Renal pelvis (tissue), 4 donors: ENCODE results near the gene B4GALNT4. TPM values are rescaled to one million over a fixed set of nuclear protein-coding genes. Genes with fewer than 3 reads are reported as not detected.
"Not testable (repeated sequence)": the region's sequence is repeated elsewhere in the genome, so short reads cannot be mapped to it uniquely, and the experiment has no call there.

ENCODE experiments used
- DNase-seq: peaks from one replicate; pipeline ENCODE4 v3.0.0-alpha.2; 2013
- polyA plus RNA-seq, 3 donors: library from polyadenylated mRNA; unstranded; fragments of 120-200 nt; gene quantifications; one replicate each; pipeline ENCODE4 v1.2.1, GENCODE V29; 2013; ENCODE audit not compliant: insufficient read length in 3 of 3

B4GALNT4 gene
- polyA plus RNA-seq, 3 donors, result 77.7 to 93.4 (median 87.2) TPM

DNA sequence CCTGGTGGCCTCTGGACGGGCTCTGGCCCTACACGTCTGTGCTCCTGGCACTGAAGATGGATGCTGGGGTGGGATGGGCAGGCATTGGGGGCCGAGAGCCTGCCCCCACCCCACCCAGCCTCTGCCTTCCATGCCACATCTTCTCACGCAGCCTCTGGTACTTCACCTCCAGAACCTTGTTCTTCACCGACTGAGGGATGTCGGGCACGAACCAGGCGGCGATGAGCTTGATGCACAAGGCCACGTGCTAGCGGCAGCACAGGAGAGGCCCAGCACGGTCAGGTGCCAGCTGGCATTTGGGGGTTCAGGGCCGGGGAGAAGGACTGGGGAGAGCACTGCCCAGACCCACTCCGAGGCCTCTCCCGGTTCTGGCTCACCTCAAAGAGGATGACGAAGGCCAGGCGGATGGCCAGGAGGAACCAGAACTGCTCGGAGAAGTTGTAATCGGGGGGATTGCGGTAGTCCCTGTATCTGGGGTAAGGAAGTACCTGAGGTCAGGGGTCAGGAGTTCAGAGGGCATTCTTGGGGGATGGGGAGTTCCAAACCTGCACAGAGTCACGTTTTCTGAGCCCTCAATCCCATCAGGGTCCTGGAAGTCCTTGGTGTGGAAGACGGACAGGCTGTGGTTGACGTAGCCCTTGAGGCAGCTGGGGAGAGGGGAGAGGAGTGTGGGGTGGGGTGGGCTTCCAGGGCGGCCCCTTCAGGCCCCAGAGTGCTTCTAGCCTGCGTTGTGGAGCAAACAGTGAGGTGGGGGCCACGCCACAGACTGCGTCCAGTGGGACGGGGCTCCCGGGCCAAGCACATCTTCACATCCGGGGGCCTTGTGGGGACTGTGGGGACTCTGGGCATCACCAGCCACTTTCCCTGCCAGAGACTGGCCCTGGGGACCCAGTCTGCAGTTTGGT, 49.3 kb downstream of the B4GALNT4 start:
- no peak for DNase-seq

DNA sequence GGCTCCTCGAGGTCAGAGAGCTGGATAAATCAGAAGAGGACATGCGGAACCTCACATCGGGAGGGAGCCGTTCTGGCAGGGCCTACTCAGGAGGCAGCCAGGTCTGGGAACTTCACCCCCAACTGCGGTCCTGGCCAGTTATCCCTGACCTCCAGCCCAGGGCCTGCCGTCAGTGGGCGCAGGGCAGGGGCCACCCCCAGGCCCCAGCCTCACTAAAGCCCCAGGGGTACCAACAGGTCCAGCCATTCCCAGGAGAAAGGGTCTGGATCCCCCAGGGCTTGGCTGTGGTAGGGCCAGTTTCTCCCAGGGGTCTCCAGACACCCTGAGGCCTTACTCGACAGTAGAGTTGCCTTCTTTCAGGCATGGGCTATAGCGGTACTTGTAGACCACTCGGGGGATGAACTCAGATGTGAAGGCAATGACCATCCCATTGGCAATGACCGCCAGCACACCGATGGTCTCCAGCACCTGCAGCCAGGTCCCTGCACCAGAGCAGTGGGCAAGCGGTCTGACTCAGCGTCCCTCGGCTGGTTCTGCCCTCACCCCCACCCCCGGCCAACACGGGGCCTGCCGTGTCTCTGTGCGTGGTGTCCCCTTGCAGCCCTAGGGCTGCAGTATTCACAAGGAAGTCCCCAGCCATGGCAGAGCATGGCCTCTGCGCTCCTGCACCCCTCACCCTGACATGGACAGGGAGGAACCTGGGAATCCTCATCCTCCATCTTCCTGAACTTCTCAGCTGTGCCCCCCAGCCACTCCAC, 50.1 kb downstream of the B4GALNT4 start:
- no peak for DNase-seq

DNA sequence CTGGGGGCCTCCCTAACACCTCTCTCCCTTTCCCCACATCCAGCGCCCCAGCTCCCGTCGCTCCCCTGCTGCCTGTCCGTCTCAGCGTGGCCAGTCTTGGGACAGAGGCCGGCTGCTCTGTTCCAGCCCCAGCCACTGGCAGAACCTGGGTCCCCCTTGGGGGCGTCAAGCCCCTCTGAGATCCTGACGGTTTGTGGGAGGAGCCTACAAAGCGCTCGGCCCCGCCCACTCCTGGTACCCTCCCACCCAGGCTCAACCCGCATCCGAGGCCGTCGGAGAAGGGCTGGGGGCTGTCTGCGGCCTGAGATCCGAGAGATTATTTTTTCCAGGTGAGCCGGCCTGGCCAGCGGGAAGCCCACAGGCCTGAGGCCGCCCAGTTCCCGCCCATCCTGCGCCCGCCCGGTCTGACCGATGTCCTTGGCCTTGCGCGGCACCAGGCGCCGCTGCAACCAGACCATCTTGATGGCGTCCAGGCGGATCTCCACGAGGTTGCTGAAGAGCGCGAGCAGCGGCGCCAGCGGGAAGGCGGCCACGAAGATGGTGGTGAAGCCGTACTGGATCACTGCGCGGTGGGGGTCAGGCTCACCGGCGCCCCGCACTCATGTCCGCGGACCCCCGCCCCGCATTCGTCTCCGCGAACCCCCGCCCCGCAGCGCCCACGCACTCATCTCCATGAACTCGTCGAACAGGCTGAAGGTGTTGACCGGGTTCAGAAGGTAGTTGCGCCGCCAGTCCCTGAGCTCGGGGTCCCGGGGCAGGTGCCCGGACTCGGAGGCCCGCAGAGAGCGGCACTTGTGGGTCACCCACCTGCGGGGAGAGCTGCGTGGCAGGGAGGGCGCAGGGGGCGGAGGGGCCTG, 51.0 kb downstream of the B4GALNT4 start:
- DNase-seq, result no peak

DNA sequence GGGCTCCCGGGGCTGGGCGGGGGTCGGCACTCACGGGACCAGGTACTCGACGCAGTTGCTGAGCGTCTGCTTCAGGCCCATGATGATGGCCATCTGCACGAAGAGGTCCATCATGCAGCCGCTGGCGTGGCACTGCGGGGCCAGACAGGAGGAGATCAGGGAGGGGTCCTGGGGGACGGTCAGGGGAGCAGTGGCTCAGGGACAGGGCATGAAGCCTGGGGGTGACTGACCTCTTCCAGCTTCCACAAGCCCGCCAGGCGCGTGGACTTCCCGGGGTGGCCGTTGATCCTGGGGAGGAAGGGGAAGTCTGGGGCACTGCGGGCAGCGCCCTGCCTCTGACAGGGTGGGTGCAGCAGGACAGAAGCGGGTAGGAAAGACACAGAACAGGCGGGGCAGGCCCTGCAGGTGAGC, 51.6 kb downstream of the B4GALNT4 start:
- DNase-seq, result no peak

DNA sequence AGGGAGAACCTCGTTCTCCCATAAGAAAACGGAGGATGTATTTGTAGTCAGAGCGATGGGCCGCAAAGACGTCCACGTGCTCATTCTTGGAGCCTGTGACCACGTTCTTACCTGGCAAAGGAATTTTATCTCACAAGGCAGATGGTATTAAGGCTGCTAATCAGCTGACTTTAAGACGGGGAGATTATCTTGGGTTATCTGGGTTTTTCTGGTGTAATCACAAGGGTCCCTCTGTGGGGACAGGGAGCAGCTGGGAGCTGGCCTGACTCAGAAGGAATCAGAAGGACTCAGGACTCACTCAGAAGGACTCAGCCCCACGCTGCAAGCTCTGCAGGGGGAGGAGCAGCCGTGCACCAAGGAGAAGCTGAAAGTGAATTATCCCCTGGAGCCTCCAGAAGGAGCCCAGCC, 53.0 kb downstream of the B4GALNT4 start:
- DNase-seq, result no peak

DNA sequence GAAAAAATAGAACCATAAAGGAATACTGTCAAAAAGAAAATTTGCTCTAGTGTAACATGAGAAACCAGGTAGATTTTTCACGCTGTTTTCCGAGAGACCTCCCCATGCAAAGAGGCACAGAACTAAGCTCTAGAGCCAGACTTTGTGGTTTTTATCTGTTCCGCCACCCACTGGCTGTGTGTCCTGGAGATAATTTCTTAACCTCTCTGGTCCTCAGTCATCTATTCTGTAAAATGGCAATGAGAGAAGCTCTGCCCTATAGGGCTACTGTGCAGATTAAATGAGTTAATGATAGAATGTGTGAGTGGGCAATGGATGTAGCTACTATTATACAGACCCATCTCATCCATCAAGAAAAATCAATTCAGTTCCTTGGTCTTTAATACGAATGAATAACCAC, 54.9 kb downstream of the B4GALNT4 start:
- no peak for DNase-seq

DNA sequence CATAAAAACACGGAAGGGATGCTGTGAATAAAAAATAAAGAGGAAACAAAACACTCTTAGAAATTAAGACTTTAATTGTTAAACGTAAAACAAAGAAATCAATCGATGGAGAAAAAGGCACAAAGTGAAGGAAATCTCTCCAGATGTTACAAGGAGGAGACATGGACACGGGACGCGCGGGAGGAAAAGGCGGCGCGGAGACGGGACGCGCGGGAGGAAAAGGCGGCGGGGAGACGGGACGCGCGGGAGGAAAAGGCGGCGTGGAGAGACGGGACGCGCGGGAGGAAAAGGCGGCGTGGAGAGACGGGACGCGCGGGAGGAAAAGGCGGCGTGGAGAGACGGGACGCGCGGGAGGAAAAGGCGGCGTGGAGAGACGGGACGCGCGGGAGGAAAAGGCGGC, 55.5 kb downstream of the B4GALNT4 start:
- not testable (repeated sequence) for DNase-seq

DNA sequence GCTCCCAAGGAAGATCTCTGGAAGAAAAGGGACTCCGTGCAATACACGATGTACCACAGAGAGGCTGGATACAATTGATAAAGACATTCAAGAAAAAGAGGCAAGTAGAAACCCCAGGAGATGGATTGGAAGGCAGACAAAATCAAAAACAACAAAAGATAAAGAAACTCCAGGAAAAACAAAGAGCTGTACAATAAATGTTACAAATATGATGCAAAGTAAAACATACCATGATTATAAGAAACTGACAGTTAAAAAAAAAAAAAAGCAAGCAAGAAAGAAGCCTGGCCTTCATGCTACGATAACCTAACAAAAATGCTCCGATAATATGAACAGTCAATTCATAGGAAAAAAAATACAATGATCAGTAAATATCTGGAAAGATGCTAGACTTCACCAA, 56.0 kb downstream of the B4GALNT4 start:
- DNase-seq, result no peak

DNA sequence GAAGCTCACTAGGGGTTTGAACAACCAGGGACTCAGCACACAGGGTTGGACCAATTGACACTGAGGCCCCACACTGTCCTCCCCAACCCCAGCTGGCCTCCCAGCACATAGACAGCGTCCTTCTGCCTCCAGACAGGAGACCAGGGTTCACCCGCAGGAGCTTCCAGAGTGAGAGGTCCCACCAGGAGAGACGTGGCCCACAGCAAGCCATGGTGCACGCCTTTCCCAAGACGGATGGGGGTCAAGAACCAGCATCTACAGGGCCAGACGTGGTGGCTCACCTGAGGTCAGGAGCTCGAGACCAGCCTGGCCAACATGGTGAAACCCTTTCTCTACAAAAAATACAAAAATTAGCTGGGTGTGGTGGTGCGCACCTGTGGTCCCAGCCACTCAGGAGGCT, 57.6 kb downstream of the B4GALNT4 start:
- DNase-seq, result no peak

DNA sequence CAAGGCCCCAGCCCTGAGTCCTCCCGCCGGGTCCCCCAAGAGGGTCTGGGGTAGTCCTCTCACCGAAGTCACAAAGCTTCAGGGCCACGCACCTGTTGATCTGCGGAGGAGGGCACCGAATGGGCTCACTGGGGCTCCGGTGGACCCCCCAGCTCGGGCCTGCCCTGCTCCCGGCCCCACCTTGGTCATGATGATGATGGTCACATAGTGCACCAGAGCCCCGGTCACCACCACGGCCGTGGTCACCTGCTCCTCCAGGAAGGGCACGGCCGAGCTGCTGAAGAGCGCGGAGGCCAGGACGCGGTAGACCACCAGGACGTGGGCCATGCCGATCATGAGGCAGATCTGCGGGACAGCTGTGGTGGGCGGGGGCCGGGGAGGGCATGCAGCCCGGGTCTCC, 59.0 kb downstream of the B4GALNT4 start:
- DNase-seq, result no peak

DNA sequence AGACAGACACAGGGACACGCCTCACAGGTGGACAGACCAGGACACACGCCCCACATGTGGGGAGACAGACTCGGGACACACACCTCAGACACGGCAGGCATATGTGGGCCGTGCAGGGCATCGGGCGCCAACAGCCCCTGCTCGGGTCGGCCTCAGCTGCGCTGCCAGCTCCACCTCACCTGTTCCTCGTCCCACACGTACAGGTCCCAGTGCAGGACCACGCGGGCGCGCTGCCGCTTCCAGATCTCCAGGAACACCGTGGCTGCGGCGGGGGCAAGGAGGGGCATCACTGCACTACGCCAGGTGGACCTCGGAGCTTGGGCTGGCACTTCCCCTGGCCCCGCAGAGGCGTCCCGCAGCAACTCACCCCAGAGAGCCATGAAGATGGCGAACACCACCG, 60.1 kb downstream of the B4GALNT4 start:
- no peak for DNase-seq

DNA sequence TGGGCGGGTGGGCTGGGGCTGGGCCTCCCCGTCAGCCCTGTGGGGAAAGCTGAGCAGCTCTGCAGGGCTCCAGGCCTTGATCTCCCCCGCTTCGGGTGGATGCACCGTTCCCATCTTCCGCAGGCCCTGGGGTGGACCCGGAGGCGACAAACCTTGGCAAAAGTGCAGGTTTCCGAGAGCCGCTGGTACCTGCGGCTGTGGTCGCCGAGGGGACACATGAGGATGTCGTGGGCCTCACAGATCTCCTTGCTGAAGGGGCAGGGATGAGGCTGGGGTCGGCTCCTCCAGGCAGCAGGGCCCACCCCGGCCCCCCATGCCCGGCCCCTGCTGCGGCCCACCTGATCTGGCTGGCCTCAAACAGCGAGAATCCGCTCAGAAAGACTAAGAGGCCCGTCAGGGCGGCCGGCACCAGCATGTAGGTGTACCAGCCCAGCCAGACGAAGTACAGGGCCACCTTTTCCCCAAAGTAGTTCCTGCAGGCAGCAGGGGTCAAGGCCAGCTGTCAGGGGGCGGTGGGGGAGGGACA, 60.7 kb downstream of the B4GALNT4 start:
- DNase-seq, result no peak

Other genes with a start within 250 kb of the B4GALNT4 start
- gene SCGB1C1, start 176.4 kb upstream of the B4GALNT4 start, polyA plus RNA-seq, result 1 to 10 TPM in 2 of 3 donors, under 1 TPM in 1; 0.56 to 1.5 (median 1.3) TPM
- 10 to 100 TPM; 46.2 to 51.5 (median 48.6) TPM for gene BET1L, start 162.1 kb upstream of the B4GALNT4 start, polyA plus RNA-seq
- gene RIC8A, start 161.8 kb upstream of the B4GALNT4 start, polyA plus RNA-seq, result 10 to 100 TPM; 82.3 to 91.5 (median 90.5) TPM
- 10 to 100 TPM; 30.6 to 42.3 (median 38.4) TPM for gene SIRT3, start 133.2 kb upstream of the B4GALNT4 start, polyA plus RNA-seq
- gene PSMD13, start 132.5 kb upstream of the B4GALNT4 start, polyA plus RNA-seq, result 100 to 1,000 TPM; 123 to 167 (median 143) TPM
- gene NLRP6, start 91.1 kb upstream of the B4GALNT4 start, polyA plus RNA-seq, result under 1 TPM; 0.40 to 0.86 (median 0.47) TPM
- gene PGGHG, start 80.4 kb upstream of the B4GALNT4 start, polyA plus RNA-seq, result 10 to 100 TPM; 21.5 to 27.7 (median 22.2) TPM
- under 1 TPM; 0.23 to 0.87 (median 0.62) TPM for gene IFITM5, start 70.0 kb upstream of the B4GALNT4 start, polyA plus RNA-seq
- 100 to 1,000 TPM; 212 to 269 (median 215) TPM for gene IFITM2, start 61.7 kb upstream of the B4GALNT4 start, polyA plus RNA-seq
- 10 to 100 TPM; 32.2 to 44.9 (median 33.7) TPM for gene IFITM1, start 55.5 kb upstream of the B4GALNT4 start, polyA plus RNA-seq
- 100 to 1,000 TPM; 359 to 402 (median 395) TPM for gene IFITM3, start 48.6 kb upstream of the B4GALNT4 start, polyA plus RNA-seq
- gene PKP3, start 24.7 kb downstream of the B4GALNT4 start, polyA plus RNA-seq, result 1 to 10 TPM; 6.5 to 7.0 (median 6.7) TPM
- gene SIGIRR, start 45.5 kb downstream of the B4GALNT4 start, polyA plus RNA-seq, result 10 to 100 TPM; 49.6 to 61.7 (median 61.5) TPM
- gene ANO9, start 72.5 kb downstream of the B4GALNT4 start, polyA plus RNA-seq, result 10 to 100 TPM; 11.2 to 17.4 (median 14.2) TPM
- 10 to 100 TPM; 40.0 to 44.9 (median 41.2) TPM for gene PTDSS2, start 80.8 kb downstream of the B4GALNT4 start, polyA plus RNA-seq
- 100 to 1,000 TPM in 2 of 3 donors, 10 to 100 TPM in 1; 99.2 to 115 (median 110) TPM for gene RNH1, start 137.7 kb downstream of the B4GALNT4 start, polyA plus RNA-seq
- gene HRAS, start 166.1 kb downstream of the B4GALNT4 start, polyA plus RNA-seq, result 10 to 100 TPM; 48.3 to 62.5 (median 56.2) TPM
- gene LRRC56, start 168.0 kb downstream of the B4GALNT4 start, polyA plus RNA-seq, result 1 to 10 TPM; 5.4 to 6.4 (median 5.5) TPM
- 1 to 10 TPM; 4.2 to 4.9 (median 4.6) TPM for gene LMNTD2, start 191.2 kb downstream of the B4GALNT4 start, polyA plus RNA-seq
- 10 to 100 TPM; 58.0 to 66.3 (median 64.5) TPM for gene RASSF7, start 191.5 kb downstream of the B4GALNT4 start, polyA plus RNA-seq
- 10 to 100 TPM; 26.8 to 30.4 (median 28.3) TPM for gene PHRF1, start 207.0 kb downstream of the B4GALNT4 start, polyA plus RNA-seq
- gene IRF7, start 246.5 kb downstream of the B4GALNT4 start, polyA plus RNA-seq, result 10 to 100 TPM; 11.0 to 11.7 (median 11.2) TPM